HG02970 (cell line): ENCODE data around the gene INPP4B.

Experiments used
- ATAC-seq: cut with Tn5 transposase; IDR thresholded peaks from one replicate; pipeline ENCODE4 v1.9.1; 2021; ENCODE audit warnings: mild to moderate bottlenecking, moderate library complexity, moderate number of reproducible peaks; ENCODE audit not compliant: unreplicated experiment, low FRiP score

The INPP4B gene

DNA sequence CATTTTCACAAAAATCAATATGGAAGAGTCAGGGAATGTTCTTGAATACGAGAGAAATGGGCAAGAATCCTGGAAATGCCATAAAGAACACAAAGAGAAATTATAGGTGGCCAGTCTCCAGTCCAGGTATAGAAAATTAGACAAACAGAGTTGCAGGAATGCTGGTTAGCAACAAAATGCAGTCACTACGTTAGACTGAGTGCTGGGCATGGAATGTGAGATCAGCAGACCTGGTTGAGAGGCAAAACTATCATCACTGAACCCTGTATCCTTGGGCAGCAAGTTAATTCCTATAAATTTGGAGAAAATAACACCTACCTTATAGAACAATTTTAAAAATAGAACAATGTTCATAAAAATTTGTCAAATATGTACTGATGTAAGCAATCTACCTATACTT is 417.4 kb downstream of the INPP4B start:
- no peak for ATAC-seq

DNA sequence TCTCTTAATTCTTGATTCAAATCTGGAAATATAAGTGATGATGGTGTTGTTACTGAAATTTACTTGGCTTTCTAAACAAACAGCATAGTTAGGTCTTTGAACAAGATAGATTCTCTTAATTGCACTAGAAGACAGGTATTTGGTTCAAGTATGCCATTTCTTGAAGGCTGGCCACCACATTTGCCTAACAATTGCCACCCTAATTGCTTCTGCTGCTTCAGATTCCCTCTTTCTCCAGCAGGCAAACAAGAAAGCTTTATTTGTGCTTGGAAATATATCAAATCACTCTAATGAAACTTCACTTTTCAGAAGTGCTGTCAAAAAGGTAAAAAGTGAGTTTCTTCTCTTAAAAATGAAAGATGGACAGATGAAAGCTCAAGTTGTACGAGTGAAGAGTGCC is 418.6 kb downstream of the INPP4B start:
- no peak for ATAC-seq

DNA sequence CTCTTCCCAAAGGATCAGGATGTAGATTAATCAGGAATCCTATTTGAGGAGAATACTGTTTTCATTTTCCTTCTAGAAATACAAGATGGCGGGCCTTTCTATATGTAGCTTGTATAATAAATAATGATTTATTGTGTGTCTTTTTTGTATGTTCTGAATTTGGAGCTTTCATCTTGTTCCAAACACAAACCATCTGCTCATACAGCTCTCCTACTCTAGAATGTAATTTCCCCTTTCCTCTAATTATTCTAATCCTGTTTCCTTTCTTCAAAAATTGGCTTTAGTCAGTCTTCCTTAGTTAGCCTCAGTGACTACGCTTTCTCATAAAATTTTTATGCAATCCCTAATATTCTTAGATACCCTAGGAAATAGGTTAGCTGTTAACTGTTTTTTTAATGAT is 422.2 kb downstream of the INPP4B start:
- no peak for ATAC-seq

DNA sequence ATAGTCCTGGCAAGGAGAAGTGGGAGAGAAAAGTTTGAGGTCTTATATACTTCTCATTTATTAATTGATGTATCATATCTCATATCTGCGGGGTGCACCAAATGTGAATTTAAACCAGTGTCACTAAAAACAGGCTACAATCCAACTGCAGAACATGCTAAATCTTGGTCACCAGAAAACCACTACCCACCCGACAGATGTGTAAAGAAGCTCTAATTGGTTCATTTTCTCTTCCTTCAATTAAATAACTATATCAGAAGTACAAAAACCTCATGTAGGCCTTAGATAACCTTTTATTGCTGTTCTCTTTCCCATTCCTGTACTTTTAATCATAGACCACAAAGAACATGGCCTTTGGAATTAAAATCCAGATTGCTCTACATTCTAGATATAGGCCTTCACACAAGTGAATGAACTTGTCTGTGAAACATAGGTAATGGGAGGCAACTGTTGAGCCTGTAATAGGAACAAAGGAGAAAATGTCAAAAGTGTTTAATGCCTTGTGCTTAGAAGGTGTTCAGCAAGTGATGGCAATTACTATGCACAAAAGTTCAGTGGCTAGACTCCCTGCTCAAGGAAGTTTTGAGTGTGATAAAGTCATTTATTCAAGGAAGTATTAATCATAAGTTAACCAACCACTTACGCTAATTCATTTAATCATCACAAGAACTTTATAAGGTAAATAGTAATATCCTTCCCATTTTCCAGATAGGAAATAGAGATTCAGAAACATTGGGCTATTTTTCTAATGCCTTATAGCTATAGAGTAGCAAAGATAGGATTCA is 425.6 kb downstream of the INPP4B start:
- ATAC-seq, result no peak

DNA sequence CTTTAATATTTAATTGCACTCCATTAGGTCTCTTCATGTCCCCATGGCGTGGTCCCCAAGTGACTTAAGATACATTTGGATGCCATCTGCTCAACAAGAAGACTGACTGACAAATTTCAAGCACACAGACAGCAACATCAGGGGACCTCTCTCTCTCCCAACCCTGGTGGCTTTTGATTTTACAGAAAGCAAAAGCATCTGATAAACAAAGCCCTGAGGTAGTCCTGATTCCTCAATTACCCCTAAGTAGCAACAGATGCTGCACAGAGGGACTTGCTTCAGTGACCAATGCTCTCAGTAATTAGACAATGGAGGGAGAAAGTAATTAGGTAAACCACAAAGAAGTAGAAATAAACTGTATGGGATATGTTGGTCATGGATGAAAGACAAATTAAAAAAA is 426.4 kb downstream of the INPP4B start:
- ATAC-seq, result no peak

DNA sequence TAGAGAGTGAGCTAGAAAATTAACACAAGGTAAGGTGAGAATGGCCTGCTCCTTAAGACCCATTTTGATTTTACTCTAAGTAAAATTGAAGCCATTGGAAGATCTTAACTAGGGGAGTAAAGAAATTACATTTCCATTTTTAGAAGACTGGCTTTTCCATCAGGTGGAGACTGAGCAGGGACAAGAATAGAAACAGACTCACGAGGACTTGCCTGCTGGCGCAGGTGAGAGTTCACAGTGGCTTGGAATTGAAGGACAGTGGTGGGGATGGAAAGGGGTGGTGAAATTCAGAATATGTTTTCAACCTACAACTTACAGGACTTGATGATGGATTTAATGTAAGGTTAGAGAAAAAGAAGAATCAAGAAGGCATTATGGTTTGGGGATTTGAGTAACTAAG is 427.4 kb downstream of the INPP4B start:
- no peak for ATAC-seq

DNA sequence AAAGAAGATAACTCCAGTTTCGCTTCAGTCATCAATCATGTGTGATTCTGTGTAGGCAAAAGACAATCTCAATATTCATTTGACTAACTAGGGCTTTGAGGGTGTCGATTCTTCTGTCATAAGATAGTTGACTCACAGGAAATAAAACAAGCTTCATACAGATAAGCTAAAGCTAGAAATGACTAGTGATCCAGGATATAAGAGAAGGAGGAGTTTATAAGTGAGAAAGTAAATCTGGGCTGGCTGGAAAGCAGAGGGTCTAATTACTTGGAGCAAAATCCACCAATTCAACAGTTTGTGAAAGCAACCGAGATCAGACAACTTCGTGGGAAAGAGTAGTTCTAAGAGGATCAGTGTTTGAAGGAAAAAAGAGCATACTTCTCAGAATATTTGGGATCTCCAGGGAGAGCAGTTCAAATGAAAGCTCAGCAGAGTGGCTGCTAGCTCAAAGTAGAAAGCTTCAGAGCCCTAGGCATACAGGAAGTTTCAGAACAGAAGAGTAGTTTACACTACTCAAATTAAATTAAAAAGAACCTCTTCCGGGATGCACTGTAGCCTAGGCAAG is 429.3 kb downstream of the INPP4B start:
- no peak for ATAC-seq

DNA sequence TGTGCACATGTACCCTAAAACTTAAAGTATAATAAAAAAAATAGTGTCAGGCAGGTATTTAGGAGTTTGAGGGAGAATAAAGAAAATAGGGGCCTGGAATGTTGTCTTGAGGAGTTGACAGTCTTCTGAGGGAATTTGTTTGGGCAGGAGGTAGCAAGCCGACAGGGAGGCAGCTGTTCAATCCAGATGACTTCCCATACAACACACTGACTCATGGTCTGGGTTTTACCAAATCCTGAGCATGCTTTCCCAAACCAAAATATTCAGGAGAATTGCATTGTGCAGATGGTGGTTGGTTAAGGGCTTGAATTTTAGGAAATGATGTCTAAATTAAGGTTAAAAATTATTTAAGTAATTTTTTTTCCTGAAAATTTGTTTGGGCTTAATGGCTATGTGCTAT is 430.0 kb downstream of the INPP4B start:
- ATAC-seq, result no peak

DNA sequence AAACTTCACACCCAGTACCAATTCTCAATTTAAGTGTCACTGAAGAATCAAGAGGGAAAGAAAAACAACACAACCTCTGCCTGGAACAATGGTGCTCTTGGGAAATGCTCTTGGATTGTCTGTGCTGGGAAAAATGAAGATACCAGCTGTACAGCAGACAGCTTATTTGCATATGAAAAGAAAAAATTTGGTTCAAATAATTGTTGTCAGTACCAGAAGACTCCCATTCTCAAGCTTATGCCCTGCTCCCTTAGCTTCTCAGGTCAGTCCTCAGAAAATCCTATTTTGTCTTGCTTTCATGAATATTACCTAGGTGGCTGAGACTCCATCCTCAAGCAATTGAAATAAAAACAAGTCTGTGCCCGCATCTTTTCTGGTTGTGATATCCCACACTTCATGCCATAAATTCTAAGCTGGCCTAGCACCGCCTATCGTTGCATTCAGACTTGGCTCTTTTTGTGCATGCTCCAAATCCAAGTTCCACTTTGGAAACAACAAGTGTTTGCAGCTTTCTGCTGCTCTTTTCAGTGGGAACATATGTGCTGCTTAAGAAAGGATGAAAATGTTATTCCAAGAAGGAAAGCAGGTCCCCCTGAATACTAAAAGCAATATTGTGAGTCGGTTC is 431.6 kb downstream of the INPP4B start:
- ATAC-seq, result no peak

DNA sequence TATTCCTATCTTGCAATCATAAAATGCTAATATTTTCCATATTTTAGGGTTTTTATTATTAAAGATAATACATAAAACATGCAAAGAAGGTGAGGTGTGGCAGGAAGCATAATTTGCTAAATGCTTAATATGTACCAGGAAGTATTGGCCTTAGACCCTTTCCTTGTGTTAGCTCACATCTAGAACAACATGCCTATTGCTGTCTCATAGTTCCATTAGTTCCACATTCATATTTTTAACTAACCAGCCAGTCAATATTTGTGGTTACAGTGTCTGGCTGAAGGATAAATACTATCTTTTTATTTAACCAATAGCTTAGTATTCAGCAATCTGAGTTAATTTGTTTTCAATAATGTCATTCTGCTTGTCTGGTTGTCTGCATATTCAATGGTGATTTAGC is 432.6 kb downstream of the INPP4B start:
- ATAC-seq, result no peak

DNA sequence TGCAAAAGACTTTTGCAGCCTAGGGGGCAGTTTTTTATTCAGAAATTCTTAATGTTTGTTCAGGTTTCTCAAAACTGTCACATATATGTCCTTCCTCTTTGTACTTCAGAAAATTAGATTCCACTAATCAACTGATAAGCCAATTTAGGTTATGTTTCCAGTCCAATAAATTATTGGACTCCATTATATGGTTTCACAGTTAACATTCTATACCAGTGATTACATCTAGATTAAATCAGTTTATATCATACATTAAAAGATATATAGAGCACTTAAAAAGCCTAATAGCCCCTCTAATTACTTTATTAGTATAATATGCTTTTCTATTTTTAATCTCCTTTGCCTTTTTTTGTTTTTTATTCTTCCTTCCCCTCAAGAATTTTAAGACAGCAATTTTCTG is 434.1 kb downstream of the INPP4B start:
- no peak for ATAC-seq

DNA sequence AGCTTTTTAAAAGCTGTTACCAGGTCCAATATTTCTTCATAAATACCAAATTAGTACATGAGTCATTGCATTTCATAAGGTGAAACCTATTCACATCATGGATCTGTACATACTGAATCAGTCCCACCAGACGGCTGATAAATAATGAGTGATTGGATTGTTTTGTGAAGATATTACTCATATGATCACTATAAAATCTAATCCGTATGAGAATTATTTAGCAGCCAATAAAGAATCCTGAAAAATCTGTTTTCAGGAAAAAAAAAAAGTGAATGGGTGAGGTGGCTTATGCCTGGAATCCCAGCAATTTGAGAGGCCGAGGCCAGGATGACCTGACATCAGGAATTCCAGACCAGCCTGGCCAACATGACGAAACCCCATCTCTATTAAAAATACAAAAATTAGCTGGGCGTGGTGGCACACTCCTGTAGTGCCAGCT is 438.1 kb downstream of the INPP4B start:
- ATAC-seq, result no peak

DNA sequence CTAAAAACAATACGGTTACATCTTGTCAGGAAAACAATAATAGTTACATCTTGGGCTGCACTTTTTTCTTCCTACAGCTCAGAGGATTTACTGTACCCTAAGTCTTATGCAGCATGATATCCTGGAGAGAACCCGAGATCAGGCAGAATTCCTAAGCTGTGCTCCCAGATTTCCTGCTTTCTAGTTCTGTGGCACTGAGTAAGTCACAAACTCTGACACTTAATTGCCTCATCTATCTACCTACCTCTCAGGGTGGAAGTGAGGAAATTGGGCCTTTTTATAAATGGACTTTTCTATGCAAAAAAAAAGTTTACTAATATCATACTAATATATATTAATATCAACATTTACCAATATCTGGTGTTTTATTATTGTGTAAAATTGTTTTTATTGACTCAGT is 438.5 kb downstream of the INPP4B start:
- ATAC-seq, result no peak

DNA sequence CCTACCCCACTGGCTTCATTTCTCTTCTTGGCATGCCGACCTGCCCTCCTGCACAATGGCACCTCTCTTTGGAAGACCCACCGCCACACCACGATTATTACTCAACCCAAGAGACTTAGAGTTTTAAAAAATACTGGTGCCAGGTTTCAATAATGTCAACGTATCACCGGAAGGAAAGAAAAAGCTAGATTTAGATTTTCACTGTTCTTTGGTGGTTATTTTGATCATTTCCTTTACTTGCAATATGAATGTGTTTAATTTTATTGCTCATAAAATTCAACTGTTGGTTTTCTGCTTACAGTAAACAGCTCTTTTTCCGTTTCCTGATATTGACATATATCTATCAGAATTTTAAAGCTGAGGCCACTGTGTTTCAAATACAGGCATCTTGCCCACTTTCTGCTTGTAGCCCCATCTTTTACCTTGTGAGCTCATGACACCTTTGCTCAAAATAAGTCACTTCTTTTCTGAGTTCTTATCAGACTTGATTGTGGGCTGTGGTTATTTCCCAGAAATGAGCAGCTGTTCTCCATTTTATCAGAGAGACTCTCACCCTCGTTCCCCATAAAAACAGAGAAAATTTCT is 439.1 kb downstream of the INPP4B start:
- no peak for ATAC-seq

DNA sequence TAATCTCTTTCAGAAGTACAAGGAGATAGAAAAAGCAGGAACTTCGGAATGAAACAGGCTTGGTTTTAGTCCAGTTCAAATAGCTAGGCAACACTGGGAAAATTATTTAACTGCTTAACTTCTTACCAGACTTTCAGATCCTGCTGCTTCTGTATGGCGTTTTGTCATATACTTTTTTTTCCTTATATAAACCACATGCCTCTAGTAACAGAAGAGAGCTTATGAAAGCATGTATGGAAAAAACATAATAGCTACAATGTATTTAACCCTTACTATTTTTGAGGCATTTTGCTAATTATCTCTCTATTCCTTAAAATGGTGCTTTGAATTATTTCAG is 439.6 kb downstream of the INPP4B start:
- ATAC-seq, result no peak

DNA sequence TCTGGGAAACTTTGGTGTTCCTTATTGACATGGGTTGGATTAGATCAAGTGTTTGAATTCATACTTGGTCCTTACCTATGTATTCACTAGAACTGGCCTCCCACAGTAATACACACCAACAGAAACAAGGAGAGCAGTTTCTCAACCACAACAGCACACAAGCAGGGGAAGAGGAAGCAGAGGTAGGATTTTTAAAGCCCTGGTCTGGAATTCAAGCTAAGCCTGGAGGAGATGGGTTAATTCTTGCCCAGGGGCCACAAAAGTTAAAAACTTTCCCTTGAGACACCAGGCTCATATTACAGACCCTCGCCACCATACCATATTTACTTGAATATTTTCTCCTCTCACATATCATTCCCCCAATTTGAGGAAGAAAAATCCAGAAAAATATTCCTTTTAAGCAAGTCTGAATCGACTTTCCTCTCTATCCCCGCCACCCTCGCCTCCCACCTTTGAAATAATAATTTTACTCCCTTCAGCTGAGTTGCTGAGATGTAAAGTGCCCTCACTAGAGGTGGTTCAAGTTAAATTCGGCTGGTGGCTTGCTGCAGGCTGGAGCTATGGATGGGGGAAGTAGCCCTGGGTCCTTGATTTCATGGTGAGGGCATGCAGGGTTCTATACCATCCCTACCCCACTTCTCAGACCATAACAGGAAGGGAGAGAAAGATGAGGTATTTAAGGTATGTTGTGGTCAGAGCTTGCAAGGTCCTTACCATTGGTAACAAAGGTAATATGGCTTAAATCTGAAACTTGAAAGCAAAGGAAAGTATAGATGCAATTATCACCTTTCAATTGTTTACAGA is 440.2 kb downstream of the INPP4B start:
- no peak for ATAC-seq

DNA sequence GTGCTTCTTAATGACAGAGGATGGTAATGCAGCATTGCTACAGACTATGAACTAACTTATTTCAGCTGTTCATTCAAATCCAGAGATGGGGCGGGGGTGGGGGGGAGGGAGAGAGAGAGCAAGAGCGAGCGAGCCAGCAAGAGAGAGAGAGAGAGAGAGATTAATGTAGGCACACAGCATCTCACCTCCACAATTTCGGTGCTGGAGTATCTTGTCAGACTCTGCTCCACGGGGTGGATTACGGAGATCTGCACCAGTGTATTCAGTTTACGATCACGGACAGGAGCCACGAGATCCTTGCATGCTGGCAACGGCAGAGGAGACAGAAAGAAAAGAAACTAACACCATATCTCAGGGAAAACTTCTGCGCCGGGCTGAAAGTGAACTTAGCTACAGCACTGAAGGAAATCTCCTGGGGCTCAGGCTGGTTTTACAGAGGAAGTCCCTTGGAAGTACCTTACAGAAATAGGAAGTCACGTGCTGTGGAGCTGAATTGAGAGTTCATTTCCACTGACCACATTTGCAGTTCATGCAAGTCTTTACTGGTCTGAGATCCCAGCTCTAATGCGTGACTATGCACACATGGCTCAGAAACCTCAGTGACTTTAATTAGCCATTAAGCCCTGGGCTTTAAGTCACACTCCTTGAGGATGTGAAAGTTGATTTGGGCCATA is 440.9 kb downstream of the INPP4B start:
- no peak for ATAC-seq

DNA sequence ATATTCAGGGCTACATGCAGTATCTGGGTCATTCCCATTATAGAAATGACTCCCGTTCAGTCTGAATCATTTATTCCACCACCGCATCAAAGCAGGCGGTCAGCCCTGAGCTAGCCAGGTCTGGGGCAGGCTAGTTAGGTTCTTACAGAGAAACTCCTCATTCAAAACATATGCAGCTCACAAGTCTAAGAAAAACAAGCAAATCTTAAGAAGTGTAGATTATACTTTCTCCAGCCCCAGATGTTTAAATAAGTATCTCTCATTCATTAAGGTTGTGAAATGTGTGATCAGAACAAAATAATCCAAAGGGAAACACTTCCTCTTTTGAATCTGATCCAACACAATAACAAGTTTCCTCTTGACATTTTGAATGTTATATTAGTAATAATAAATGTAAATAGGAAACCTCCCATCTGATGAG is 441.9 kb downstream of the INPP4B start:
- ATAC-seq, result no peak

DNA sequence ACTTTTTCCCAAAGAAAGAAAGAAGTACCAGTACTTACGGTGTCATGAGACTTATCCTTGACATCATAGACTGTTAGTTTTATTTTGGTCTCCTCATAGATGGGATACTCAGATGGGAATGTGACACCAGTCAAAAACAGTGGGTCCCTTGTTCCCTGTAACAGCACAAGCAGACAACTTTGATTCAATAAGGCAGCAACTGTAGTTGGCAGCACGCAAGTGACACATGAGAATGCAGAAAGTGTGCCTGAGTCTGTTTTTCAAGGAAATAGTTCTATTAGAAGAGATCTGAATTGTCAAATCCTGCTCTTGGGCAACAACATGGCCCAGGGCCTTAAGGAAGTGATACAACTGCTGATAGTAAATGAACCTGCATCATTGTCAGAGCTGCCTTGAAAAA is 443.2 kb downstream of the INPP4B start:
- no peak for ATAC-seq

DNA sequence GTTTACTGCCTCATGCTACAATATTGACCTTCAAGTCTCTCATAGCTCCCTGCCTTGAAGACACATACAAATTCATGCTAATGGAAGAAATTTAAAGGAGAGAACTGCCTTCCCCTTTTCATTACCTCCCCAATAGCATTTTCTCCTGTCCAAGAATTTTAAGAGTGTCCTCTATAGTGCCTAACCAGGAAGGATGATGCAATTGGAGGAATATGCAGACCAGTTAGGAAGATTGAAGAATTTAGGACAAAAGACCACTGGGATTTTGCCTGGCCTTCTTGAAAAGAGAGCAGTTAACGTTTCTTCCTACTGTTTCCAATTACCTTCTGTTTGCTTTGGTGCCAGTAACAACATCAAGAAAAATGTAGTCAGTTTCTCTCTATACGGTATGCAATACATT is 443.9 kb downstream of the INPP4B start:
- no peak for ATAC-seq
